Measurements from ENCODE around the gene LBHD2.

DNA sequence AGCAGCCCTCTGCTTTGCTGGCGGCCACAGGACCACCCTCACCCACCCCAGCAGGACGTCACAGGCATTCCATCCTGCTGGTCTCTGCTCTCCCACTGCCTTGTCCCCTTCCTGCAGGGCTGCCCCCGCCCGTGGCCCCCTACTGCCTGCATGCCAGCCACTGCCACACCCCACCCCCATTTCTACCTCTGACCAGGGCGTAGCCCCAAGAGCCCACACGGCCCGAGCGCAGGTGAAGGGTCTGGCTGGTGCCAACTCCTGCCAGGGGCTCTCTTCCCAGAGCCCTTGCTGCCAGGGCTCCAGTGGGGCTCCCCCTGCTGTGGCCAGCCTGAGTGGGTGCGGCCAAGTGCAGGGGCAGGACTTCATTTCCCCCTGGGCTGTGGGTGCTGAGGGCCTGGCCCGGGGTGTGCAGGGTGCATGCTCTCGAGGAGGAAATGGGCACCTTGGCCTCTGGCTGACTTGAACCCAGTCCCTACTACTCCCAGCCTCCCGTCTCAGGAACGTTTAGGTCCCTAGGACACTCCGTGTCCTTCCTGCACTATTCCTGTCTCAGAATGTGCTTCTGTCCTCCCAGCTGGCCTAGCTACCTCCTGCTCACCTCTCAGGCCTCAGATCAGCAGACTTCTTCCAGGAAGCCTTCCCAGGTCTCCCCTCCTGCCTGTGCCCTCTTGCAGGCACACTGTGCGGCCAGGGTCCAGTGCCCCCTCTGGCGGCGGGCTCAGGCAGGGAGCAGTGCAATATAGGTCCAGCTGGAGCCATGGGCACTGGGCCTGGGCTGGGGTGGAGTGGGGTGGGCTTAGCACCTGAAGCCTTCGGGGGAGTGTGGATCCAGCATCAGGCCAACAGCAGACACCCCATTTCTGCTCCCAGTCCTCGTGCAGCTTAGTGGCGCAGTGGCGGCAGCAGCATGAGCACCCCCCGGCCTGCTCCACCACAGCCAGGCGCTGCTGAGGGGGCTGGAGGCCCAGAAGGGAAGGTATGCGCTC is 1.4 kb downstream of the LBHD2 start:
- no peak for TF ChIP-seq RFX5 (IDR thresholded peaks at IDR 0.05; ENCODE audit: low read length)
- TF ChIP-seq, protein P1, sequence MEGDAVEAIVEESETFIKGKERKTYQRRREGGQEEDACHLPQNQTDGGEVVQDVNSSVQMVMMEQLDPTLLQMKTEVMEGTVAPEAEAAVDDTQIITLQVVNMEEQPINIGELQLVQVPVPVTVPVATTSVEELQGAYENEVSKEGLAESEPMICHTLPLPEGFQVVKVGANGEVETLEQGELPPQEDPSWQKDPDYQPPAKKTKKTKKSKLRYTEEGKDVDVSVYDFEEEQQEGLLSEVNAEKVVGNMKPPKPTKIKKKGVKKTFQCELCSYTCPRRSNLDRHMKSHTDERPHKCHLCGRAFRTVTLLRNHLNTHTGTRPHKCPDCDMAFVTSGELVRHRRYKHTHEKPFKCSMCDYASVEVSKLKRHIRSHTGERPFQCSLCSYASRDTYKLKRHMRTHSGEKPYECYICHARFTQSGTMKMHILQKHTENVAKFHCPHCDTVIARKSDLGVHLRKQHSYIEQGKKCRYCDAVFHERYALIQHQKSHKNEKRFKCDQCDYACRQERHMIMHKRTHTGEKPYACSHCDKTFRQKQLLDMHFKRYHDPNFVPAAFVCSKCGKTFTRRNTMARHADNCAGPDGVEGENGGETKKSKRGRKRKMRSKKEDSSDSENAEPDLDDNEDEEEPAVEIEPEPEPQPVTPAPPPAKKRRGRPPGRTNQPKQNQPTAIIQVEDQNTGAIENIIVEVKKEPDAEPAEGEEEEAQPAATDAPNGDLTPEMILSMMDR (IDR thresholded peaks at IDR 0.05), result no peak
